ENCODE data around the gene PPP1R13L.

The PPP1R13L gene

DNA sequence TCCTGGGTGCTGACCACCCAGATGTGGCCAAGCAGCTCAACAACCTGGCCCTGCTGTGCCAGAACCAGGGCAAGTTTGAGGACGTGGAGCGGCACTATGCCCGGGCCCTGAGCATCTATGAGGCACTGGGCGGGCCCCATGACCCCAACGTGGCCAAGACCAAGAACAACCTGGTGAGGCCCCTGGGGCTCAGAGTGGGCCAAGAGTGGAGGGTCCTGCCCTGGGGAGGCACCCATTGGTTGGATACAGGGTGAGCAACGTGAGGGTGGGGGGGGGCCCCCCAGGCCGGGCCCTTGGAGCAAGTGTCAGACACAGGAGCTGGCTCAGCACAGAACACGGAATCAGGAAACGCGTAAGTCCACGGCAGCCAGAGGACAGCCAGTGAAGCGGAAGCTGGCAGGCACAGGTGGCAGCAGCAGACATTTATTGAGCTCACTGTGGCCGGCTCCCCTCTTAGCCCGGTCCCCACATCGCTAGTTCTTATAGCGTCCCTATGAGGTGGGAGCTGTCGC lies 55.4 kb downstream of the PPP1R13L start:
- no peak for DNase-seq (ENCODE audit: low read depth)
- TF ChIP-seq, protein P1, sequence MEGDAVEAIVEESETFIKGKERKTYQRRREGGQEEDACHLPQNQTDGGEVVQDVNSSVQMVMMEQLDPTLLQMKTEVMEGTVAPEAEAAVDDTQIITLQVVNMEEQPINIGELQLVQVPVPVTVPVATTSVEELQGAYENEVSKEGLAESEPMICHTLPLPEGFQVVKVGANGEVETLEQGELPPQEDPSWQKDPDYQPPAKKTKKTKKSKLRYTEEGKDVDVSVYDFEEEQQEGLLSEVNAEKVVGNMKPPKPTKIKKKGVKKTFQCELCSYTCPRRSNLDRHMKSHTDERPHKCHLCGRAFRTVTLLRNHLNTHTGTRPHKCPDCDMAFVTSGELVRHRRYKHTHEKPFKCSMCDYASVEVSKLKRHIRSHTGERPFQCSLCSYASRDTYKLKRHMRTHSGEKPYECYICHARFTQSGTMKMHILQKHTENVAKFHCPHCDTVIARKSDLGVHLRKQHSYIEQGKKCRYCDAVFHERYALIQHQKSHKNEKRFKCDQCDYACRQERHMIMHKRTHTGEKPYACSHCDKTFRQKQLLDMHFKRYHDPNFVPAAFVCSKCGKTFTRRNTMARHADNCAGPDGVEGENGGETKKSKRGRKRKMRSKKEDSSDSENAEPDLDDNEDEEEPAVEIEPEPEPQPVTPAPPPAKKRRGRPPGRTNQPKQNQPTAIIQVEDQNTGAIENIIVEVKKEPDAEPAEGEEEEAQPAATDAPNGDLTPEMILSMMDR (IDR thresholded peaks at IDR 0.05; ENCODE audit: insufficient read depth, low read depth, low read length, missing control alignments) = no peak
- H3K4me3 ChIP-seq (ENCODE audit: low read depth, low read length) = no peak overlapping the region

DNA sequence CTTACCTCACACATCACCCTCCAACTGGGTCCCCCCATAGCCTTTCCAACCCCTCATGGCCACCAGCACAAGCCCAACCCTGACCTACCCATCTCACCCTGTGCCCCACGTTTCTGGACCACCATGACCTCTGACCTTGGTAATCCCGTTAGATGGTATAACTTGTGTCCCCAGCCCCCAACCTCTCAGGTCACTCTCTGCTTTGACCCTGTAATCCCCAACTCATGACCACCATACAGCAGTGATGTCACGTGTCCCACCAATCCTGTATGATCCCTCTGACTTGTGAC lies 55.8 kb downstream of the PPP1R13L start:
- TF ChIP-seq, protein P1 (IDR thresholded peaks at IDR 0.05; ENCODE audit: insufficient read depth, low read depth, low read length, missing control alignments) = no peak
- no peak for DNase-seq (ENCODE audit: low read depth)

GRCh38 chr19:45348367-45349125 lies 56.3 kb downstream of the PPP1R13L start:
- TF ChIP-seq, protein P1 (IDR thresholded peaks at IDR 0.05; ENCODE audit: insufficient read depth, low read depth, low read length, missing control alignments) = no peak
- H3K4me3 ChIP-seq (ENCODE audit: low read depth, low read length) = no peak overlapping the region

More for the DNA sequence above, 55.8 kb downstream of the PPP1R13L start:
- H3K4me3 ChIP-seq (ENCODE audit: low read depth, low read length) = no peak overlapping the region

DNA sequence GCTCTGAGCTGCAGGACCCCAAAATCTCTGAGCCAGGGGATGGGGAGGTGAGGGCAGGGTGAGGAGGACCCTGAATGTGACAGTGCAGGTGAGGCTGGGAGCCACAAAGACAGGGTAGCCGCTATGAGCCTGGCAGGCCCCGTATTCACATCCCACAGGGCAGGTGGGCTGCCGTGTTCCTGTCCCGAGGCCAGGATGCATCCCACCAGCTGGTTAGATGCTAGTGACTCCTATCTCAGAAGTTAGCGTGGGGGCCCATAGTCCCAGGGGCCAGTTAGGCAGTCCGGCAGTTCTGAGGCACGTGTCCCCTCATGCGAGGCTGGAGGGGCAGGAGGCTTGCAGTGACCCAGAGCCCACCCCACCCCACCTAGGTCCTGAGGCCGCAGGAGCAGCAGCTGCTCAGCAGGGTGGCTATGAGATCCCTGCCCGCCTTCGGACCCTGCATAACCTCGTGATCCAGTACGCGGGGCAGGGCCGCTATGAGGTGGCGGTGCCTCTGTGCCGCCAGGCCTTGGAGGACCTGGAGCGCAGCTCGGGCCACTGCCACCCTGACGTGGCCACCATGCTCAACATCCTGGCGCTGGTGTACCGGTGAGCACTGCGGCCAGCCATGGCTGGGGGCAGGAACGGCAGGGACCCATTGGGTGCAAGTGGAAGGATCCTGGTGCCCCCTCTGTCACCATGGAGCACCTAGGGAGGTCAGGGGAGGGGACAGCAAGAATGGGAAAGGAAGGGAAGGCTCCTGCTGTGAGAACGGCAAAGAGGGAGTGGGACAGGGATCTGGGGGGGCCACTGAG lies 57.1 kb downstream of the PPP1R13L start:
- no peak for DNase-seq (ENCODE audit: low read depth)
- no peak overlapping the region for H3K4me3 ChIP-seq (ENCODE audit: low read depth, low read length)
- TF ChIP-seq, protein P1 (IDR thresholded peaks at IDR 0.05; ENCODE audit: insufficient read depth, low read depth, low read length, missing control alignments) = no peak

More at GRCh38 chr19:45348367-45349125, 56.3 kb downstream of the PPP1R13L start:
- DNase-seq (ENCODE audit: low read depth) = no peak

DNA sequence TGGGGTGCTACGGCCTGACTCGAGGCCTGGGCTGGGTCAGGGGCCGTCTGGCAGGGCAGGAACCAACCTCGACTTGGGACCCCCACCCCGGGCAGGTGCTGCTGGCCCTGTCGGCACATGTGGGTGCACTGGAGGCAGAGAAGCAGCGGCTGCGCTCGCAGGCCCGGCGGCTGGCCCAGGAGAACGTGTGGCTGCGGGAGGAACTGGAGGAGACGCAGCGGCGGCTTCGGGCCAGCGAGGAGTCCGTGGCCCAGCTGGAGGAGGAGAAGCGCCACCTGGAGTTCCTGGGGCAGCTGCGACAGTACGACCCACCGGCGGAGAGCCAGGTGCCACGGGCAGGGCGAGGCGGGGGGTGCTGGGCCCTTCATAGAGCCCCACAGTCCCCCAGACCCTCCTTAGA lies 58.4 kb downstream of the PPP1R13L start:
- no peak overlapping the region for H3K4me3 ChIP-seq (ENCODE audit: low read depth, low read length)
- TF ChIP-seq, protein P1 (IDR thresholded peaks at IDR 0.05; ENCODE audit: insufficient read depth, low read depth, low read length, missing control alignments) = no peak
- DNase-seq (ENCODE audit: low read depth) = no peak

- no peak overlapping the region for H3K4me3 ChIP-seq (ENCODE audit: low read depth, low read length)
- DNase-seq (ENCODE audit: low read depth) = no peak
- TF ChIP-seq, protein P1 (IDR thresholded peaks at IDR 0.05; ENCODE audit: insufficient read depth, low read depth, low read length, missing control alignments) = no peak
Measured at GRCh38 chr19:45345506-45345860, 59.4 kb downstream of the PPP1R13L start.

Measured in GM12865 (cell line).